ENCODE results near the gene KCNMB1. TPM values are rescaled to one million over a fixed set of nuclear protein-coding genes. Genes with fewer than 3 reads are reported as not detected.

The KCNMB1 gene
- total RNA-seq, 2 experiments from 2014 or later: not detected

DNA sequence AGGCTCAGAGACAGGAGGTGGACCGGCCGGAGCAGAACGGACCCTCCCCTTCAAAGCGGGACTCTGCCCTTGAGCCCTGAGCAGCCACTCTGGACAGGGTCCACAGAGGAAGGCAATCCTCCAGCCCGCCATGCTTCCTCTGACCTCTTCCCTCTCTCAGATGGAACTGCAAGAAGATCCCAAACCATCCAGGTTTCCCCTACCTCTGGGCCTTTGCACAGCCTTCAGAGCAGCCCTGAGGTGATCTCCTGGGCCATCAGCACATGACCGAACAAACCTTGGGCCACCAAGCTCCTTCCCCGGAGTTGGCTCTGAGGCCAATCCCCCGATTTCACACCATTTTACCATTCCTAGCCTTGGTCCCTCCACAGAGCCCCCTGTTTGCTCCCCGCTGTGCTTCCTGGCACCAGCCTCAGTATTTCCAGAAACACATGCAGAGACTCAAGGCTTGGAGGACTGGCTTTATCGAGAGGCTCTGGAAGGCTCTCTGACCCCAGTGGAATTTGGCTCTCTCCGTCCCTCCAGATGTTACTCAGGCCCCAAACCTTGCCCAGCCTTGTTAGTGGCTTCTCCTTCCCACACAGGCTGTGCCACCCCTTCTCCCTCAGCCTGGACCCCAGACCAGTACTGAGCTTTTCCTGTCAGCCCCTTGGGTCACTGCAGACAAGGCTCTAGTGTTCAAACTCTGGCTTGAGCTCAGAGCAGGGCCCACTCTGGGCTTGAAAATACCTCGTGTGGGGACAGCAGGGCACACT is 48.6 kb upstream of the KCNMB1 start:
- no peak overlapping the region for H3K27ac ChIP-seq (ENCODE audit: low read depth, low read length, poor library complexity, severe bottlenecking)
- H3K9me2 ChIP-seq (ENCODE audit: insufficient read depth, low read length): no peaks in the 10 kb centered on the region
- no peaks in the 10 kb centered on the region for H3K79me2 ChIP-seq (ENCODE audit: insufficient read depth, low read depth, low read length)
- H3K4me1 ChIP-seq (ENCODE audit: insufficient read depth, low read length, poor library complexity, severe bottlenecking): no peaks in the 10 kb centered on the region
- H3K36me3 ChIP-seq (ENCODE audit: insufficient read depth, low read length): no peaks in the 10 kb centered on the region
- intact Hi-C loops (cut with micrococcal nuclease; ENCODE audit: unreplicated experiment): no loop called here
- TF ChIP-seq EZH2phosphoT487 (IDR thresholded peaks at IDR 0.05; ENCODE audit: borderline replicate concordance, low read depth, low read length): no peak
- TF ChIP-seq, protein P1, sequence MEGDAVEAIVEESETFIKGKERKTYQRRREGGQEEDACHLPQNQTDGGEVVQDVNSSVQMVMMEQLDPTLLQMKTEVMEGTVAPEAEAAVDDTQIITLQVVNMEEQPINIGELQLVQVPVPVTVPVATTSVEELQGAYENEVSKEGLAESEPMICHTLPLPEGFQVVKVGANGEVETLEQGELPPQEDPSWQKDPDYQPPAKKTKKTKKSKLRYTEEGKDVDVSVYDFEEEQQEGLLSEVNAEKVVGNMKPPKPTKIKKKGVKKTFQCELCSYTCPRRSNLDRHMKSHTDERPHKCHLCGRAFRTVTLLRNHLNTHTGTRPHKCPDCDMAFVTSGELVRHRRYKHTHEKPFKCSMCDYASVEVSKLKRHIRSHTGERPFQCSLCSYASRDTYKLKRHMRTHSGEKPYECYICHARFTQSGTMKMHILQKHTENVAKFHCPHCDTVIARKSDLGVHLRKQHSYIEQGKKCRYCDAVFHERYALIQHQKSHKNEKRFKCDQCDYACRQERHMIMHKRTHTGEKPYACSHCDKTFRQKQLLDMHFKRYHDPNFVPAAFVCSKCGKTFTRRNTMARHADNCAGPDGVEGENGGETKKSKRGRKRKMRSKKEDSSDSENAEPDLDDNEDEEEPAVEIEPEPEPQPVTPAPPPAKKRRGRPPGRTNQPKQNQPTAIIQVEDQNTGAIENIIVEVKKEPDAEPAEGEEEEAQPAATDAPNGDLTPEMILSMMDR (conservative IDR thresholded peaks at IDR 0.05; ENCODE audit: low read length): no peak
- BruUV-seq (replicated peaks): no TSS peak
- DNase-seq (ENCODE audit: low spot score): no peak
- no peak overlapping the region for H2AFZ ChIP-seq (ENCODE audit: low read length)
- no peak overlapping the region for H3K4me3 ChIP-seq (ENCODE audit: low read depth, low read length, poor library complexity, severe bottlenecking)
- H4K20me1 ChIP-seq (ENCODE audit: insufficient read depth, low read length): no peaks in the 10 kb centered on the region
- ChIA-PET POLR2A (no interaction called here), CTCF (ENCODE audit: unreplicated experiment) (no interaction called here)
- H3K9me3 ChIP-seq (ENCODE audit: low read length): no peaks in the 10 kb centered on the region
- no peak overlapping the region for H3K4me2 ChIP-seq (ENCODE audit: low read length)

DNA sequence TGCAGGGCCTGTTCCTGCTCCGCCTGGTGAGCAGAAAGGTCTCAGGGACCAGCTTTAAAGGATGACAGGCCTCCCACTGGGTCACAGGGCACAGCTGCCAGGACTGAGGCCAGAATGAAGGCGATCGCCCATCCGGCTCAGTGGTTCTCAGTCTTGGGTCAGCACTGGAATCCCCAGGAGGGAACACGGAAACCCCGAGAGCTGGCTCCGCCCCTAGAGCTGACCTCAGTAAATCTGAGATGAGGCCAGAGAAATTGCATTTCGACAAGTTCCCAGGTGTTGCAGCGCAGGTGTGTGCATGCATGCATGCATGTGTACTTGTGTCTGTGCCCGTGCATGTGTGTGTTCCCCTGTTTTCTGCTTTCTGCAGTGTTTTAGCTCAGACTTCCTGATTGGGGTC is 47.2 kb upstream of the KCNMB1 start:
- H3K36me3 ChIP-seq (ENCODE audit: insufficient read depth, low read length): no peaks in the 10 kb centered on the region
- no peak overlapping the region for H3K4me3 ChIP-seq (ENCODE audit: low read depth, low read length, poor library complexity, severe bottlenecking)
- intact Hi-C loops (cut with micrococcal nuclease; ENCODE audit: unreplicated experiment): no loop called here
- CTCF ChIA-PET (ENCODE audit: unreplicated experiment): no interaction called here
- H4K20me1 ChIP-seq (ENCODE audit: insufficient read depth, low read length): no peaks in the 10 kb centered on the region
- no peaks in the 10 kb centered on the region for H3K9me3 ChIP-seq (ENCODE audit: low read length)
- peak overlapping the region; percentile 0; the same call in 1 of the 2 replicates for H2AFZ ChIP-seq (ENCODE audit: low read length)
- BruUV-seq (replicated peaks): no TSS peak
- no peaks in the 10 kb centered on the region for H3K79me2 ChIP-seq (ENCODE audit: insufficient read depth, low read depth, low read length)
- no peaks in the 10 kb centered on the region for H3K4me1 ChIP-seq (ENCODE audit: insufficient read depth, low read length, poor library complexity, severe bottlenecking)
- TF ChIP-seq, protein P1 (conservative IDR thresholded peaks at IDR 0.05; ENCODE audit: low read length): no peak
- no peak for TF ChIP-seq EZH2phosphoT487 (IDR thresholded peaks at IDR 0.05; ENCODE audit: borderline replicate concordance, low read depth, low read length)
- DNase-seq (ENCODE audit: low spot score): no peak
- POLR2A ChIA-PET: no interaction called here
- H3K27ac ChIP-seq (ENCODE audit: low read depth, low read length, poor library complexity, severe bottlenecking): no peak overlapping the region
- no peak overlapping the region for H3K4me2 ChIP-seq (ENCODE audit: low read length)
- no peaks in the 10 kb centered on the region for H3K9me2 ChIP-seq (ENCODE audit: insufficient read depth, low read length)

DNA sequence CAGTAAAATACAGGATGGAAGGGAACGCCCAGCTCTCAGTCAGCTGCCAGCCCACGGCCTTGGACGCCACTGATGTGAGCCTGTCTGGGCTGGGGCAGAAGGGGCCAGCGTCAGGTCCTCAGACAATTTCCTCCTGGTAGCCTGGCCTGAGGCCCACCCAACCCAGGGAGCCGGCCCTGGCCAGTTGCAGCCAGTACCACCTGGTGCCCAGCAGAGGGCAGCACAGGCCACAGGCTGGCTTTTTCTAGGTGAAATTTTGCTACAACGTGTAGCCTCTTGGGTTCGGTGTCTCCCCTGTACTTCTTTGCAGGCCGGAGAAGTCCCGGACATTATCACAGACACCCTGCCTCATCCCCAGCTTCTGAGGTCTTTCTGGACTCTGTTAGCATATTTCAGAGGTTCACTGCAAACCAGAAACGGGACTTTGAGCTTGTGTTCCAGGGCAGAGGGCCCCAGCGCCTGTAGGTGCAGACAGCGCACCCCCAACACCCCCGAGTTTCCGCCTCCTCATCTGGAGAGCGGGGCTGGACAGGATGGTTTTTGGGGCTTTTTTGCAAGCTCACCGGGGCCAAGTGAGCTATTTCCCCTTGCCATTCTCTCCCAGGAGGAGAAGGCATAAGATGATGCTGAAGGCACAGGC is 45.9 kb upstream of the KCNMB1 start:
- BruUV-seq (replicated peaks): no TSS peak
- Histone ChIP-seq H3K4me2 (ENCODE audit: low read length) (no peak overlapping the region), H2AFZ (ENCODE audit: low read length) (0 out of 2 replicates have a peak overlapping the region, but pooled peaks have one; percentile 21), H3K36me3 (ENCODE audit: insufficient read depth, low read length) (no peaks in the 10 kb centered on the region), H3K9me2 (ENCODE audit: insufficient read depth, low read length) (no peaks in the 10 kb centered on the region), H3K4me3 (ENCODE audit: low read depth, low read length, poor library complexity, severe bottlenecking) (no peak overlapping the region), H3K27ac (ENCODE audit: low read depth, low read length, poor library complexity, severe bottlenecking) (no peak overlapping the region), H3K79me2 (ENCODE audit: insufficient read depth, low read depth, low read length) (no peaks in the 10 kb centered on the region), H4K20me1 (ENCODE audit: insufficient read depth, low read length) (no peaks in the 10 kb centered on the region), H3K9me3 (ENCODE audit: low read length) (no peaks in the 10 kb centered on the region), H3K4me1 (ENCODE audit: insufficient read depth, low read length, poor library complexity, severe bottlenecking) (no peaks in the 10 kb centered on the region)
- intact Hi-C loops (cut with micrococcal nuclease; ENCODE audit: unreplicated experiment): loop anchor here (1.0 kb wide), 1 partner anchor 198 kb away; no protein-coding TSS in a partner anchor
- ChIA-PET CTCF (ENCODE audit: unreplicated experiment) (interaction anchor here (0.6 kb wide), 2 partner anchors 190 to 198 kb away, joined by 3 read pairs; no protein-coding TSS in a partner anchor), POLR2A (interaction anchor here (1.1 kb wide), 1 partner anchor 12 kb away, joined by 3 read pairs; no protein-coding TSS in a partner anchor)
- no peak for TF ChIP-seq EZH2phosphoT487 (IDR thresholded peaks at IDR 0.05; ENCODE audit: borderline replicate concordance, low read depth, low read length)
- TF ChIP-seq, protein P1 (conservative IDR thresholded peaks at IDR 0.05; ENCODE audit: low read length): peak; percentile 86
- DNase-seq (ENCODE audit: low spot score): peak; percentile 56

Data from OCI-LY7 (cell line).